GM18519 (cell line): Measurements from ENCODE around the gene LY6G5C.

ENCODE experiments used
- ATAC-seq: cut with Tn5 transposase; IDR thresholded peaks from one replicate; pipeline ENCODE4 v1.9.1; 2021; ENCODE audit warnings: mild to moderate bottlenecking, moderate library complexity; ENCODE audit not compliant: unreplicated experiment, low FRiP score

LY6G5C gene

GRCh38 chr6:31663961-31664789 lies 16.7 kb downstream of the LY6G5C start:
- ATAC-seq, result no peak

- ATAC-seq, result no peak
Observed at GRCh38 chr6:31663126-31663960, 17.5 kb downstream of the LY6G5C start.

- no peak for ATAC-seq
Observed at GRCh38 chr6:31662124-31662723, 18.6 kb downstream of the LY6G5C start.

- ATAC-seq, result no peak
Observed at GRCh38 chr6:31661262-31662123, 19.4 kb downstream of the LY6G5C start.

- ATAC-seq, result peak; percentile 37
Observed at GRCh38 chr6:31660381-31661261, 20.2 kb downstream of the LY6G5C start, which contains the start of gene C6orf47. TSS of gene C6orf47 (minus strand) at chr6:31660778. CDS start at chr6:31659947, 831 bp downstream.

- no peak for ATAC-seq
Observed at GRCh38 chr6:31659649-31660380, 21.1 kb downstream of the LY6G5C start.

- no peak for ATAC-seq
Observed at GRCh38 chr6:31658983-31659648, 21.8 kb downstream of the LY6G5C start.

GRCh38 chr6:31658158-31658688 lies 22.6 kb downstream of the LY6G5C start:
- no peak for ATAC-seq

- ATAC-seq, result no peak
Observed at GRCh38 chr6:31657406-31658157, 23.3 kb downstream of the LY6G5C start.

- no peak for ATAC-seq
Observed at GRCh38 chr6:31655349-31656237, 25.3 kb downstream of the LY6G5C start, which contains the start of gene APOM. TSS of gene APOM (plus strand) at chr6:31655894. CDS start at chr6:31655967, 73 bp downstream.

GRCh38 chr6:31654574-31655348 lies 26.1 kb downstream of the LY6G5C start:
- ATAC-seq, result no peak

GRCh38 chr6:31652925-31653724 lies 27.7 kb downstream of the LY6G5C start:
- ATAC-seq, result peak; percentile 36

- ATAC-seq, result peak; percentile 25
Observed at GRCh38 chr6:31651602-31652191, 29.2 kb downstream of the LY6G5C start.

- ATAC-seq, result no peak
Observed at GRCh38 chr6:31645325-31645724, 35.5 kb downstream of the LY6G5C start.
